ENCODE data around the gene RNF181.
A peak's percentile ranks its signal among the peaks of the same experiment; 100 is the strongest.
"Not testable (repeated sequence)": the region's sequence is repeated elsewhere in the genome, so short reads cannot be mapped to it uniquely, and the experiment has no call there.

RNF181 gene

DNA sequence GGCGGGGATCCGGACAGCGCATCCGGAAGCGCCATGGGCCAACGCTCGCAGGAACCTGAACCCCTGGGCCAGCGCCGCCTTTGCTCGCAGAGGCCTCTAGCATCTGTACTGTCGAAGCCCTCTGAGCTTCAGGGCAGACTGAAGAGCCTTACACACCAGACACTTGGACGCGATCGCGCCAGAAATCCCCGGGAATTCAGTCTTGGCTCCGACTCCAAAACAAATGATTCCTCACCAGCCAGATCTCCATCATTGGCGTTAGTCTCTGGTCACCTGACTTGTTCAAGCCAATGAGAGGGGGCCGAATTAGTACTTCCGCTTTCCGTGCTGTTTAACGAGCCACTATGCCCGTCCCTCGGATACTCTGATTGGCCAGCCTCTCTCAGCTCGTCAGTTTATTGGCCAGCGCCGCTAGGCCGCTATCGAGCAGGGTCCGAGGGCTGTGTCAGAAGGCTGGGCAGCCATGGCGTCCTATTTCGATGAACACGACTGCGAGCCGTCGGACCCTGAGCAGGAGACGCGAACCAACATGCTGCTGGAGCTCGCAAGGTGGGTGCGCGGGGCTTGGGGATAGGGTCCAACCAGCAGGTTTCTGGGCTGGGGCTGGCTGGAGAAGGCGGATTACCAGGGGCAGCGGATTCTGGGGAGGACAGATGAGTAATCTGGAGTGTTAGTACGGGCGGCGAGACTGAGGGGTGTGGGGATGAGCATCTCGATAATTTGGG lies at the start of gene RNF181:
Gene RNF181 (plus strand): TSS at position 445 of the 725 bp plus-strand sequence. CDS start 19 bp downstream, at position 464.
- DNase-seq = peak; percentile 74 to 98

- DNase-seq = no peak
Observed at GRCh38 chr2:85545780-85546240, 49.7 kb upstream of the RNF181 start.

DNA sequence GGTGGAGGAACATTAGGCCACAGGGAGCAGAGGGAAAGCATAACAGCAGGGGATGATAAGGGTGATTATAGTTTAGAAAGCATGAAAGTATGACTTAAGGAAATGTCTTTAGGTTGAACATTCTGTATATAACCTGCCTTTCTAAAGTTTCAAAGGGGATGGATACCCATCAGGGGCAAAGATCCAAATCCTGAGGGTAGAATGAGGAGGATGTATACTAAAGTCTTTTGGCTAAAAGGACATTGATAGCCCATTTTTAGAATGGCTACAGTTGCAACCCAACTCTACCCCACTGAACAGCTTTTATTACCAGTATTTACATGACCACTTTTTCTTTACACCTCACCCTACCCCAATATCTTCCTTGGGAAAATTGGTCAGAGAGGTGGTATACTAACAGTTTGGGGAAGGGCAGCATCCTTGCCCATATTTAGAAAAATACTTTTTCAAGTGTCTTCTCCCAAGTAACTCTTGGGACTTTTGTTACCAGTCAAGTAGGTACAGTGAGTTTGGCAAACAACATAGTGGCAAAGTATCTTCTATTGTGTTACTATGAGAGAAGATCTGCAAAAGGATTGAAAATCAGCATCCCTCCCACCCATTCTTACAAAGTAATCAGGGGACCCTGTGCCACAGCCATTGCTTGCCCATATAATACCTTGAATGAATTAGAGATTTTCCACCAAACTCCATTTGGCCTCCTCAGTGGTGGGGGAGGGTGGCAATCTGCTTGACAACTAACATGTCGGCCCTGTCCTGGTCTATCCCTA lies 48.3 kb upstream of the RNF181 start:
- no peak for DNase-seq

GRCh38 chr2:85547859-85548607 lies 47.5 kb upstream of the RNF181 start:
- no peak for DNase-seq

DNA sequence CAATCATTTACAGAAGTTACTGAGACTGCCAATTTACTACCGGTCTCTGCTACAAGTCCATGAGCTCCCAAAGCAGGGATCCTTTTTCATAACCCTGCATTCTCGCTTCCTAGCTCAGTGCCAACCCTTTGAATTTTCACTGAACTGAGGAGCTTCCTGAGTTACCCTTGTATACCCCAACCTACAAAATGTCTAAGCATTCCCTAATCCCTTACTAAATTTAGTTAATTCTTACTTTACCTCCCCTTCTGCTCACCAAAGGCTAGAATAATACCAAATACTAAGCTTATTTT lies 47.0 kb upstream of the RNF181 start:
- DNase-seq = no peak

DNA sequence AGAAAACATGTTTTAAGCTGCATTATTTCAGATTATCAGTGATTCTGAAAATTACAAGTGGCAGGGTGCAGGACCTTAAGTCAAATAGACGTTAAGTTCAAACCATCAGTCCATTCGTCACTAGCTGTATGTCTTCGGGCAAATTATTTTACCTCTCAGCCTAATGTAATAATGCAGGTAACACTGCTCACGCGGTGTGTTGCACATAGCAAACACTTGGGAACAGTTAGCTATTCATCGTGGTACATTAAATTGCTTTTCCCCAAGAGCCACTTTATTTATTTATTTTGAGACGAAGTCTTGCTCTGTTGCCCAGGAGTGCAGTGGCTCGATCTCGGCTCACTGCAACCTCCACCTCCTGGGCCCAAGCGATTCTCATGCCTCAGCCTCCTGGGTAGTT lies 46.5 kb upstream of the RNF181 start:
- no peak for DNase-seq

- no peak for DNase-seq
Observed at GRCh38 chr2:85549826-85550225, 45.7 kb upstream of the RNF181 start.

- peak in 1 of 2 donors; percentile 43 for DNase-seq
Observed at GRCh38 chr2:85550486-85550885, 45.1 kb upstream of the RNF181 start.

GRCh38 chr2:85551698-85552678 lies 43.6 kb upstream of the RNF181 start:
- DNase-seq = peak; percentile 32 to 74

DNA sequence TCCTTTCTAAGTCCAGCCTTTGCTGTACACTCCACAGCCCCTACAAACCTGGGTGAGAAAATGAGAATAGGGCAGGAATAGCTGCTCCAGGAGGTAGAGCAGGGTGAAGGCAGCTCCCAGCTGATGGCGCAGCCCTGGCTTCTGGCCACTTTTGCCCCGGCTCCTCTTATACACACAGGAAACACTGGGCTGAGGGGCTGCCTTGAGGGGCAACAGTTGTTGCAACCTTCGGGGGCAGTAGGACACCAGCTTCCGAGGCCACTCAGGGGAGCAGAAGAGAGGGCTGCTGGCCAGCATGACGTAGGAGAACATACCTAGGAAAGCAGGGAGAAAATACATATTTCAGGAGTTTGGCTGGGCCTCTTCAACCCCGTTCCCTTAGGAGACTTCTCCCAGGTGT lies 42.4 kb upstream of the RNF181 start:
- DNase-seq = no peak

DNA sequence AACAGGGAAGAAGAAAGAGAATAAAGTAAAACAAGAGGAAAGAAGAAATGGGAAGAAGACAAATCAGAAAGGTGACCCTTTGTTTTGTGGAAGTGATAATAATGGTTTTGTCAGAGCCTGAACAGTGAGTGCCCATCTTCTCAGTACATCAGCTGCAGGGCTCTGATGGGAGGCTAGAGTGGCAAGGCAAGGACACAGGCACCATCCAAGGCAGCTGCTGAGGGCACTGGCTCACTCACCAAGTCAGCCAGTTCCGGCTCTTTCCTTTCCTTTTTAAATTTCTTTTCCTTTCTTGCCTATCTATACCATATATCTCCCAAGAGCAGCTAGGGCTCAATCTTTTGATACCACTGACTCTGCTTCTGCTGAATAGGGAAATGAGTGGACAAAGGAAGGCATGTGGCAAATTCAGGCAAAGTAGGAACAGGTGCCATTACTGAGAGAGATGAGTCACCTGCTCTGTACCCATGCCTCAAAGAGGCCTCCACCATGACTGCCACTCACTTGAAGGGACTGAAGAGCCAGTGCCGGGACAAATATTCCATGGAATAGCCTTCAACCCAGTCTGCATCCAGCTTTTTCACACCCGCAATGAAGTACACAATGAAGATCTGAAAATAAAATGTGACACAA lies 40.4 kb upstream of the RNF181 start:
- no peak for DNase-seq

- DNase-seq = no peak
Observed at GRCh38 chr2:85557130-85557529, 38.4 kb upstream of the RNF181 start.

GRCh38 chr2:85558160-85558559 lies 37.4 kb upstream of the RNF181 start:
- DNase-seq = no peak

GRCh38 chr2:85560403-85560726 lies 35.2 kb upstream of the RNF181 start:
- DNase-seq = not testable (repeated sequence)

GRCh38 chr2:85560812-85561279 lies 34.7 kb upstream of the RNF181 start:
- no peak for DNase-seq

- peak; percentile 79 to 94 for DNase-seq
Observed at GRCh38 chr2:85561280-85562212, 34.0 kb upstream of the RNF181 start, which contains the start of gene GGCX. Gene GGCX (minus strand): TSS chr2:85561493. CDS start chr2:85561428, 65 bp downstream.

DNA sequence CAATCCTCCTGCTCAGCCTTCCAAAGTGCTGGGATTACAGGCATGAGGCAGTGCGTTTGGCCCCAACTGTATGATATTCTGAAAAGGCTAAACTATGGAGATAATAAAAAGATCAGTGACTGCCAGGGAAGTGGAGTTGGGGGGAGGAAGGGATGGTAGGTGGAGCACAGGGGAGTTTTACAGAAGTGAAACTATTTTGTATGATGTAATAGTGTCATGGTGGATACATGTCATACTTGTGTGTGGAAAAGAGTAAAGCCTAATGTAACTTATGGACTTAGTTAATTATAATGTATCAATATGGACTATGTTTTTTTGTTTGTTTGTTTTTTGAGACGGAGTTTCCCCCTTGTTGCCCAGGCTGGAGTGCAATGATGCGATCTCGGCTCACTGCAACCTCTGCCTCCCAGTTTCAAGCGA lies 31.4 kb upstream of the RNF181 start:
- peak in 1 of 2 donors; percentile 13 for DNase-seq

GRCh38 chr2:85566265-85566664 lies 29.3 kb upstream of the RNF181 start:
- DNase-seq = no peak

DNA sequence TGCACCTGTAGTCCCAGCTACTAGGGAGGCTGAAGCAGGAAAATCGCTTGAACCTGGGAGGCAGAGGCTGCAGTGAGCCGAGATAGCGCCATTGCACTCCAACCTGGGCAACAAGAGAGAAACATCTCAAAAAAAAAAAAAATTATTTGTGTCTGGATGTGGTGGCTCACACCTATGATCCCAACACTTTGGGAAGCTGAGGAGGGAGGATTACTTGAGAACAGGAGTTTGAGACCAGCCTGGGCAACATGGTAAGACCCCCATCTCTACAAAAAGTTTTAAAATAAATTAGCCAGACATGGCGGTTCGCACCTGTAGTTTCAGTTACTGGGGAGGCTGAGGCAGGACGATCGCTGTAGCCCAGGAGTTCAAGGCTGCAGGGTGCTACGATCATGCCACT lies 19.8 kb upstream of the RNF181 start:
- DNase-seq = no peak

DNA sequence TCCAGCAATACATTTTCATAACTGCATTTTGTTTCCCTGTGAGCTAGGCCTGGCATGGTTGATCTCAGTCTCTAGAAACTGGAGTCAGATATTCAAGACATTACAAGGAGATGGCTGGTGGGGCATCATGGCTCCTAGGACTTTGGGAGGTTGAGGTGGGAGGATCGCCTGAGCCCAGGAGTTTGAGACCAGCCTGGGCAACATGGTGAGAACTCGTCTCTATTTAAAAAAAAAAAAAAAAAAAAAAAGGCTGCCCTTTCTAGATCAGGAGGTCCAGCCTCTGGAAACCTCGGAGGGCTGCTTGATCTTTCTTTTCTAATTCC lies 18.5 kb upstream of the RNF181 start:
- DNase-seq = no peak

Data from bone marrow (tissue), 2 donors.